Left ventricle myocardium inferior (tissue), 1 donor: ENCODE data around the gene GIMAP1. TPM values are rescaled to one million over a fixed set of nuclear protein-coding genes. Genes with fewer than 3 reads are reported as not detected.

ENCODE experiments used
- DNase-seq: peaks from one replicate; pipeline ENCODE4 v3.0.0-alpha.2; 2020
- H3K27ac ChIP-seq: fragments of 200-600 bp; replicated peaks from 2 replicates; pipeline ENCODE4 v1.8.0; 2021
- H3K27me3 ChIP-seq: fragments of 200-600 bp; 2 replicates; pipeline ENCODE4 v1.8.0; 2021; ENCODE audit warnings: low read depth
- H3K36me3 ChIP-seq: fragments of 200-600 bp; 2 replicates; pipeline ENCODE4 v1.8.0; 2021
- H3K4me1 ChIP-seq: fragments of 200-600 bp; 2 replicates; pipeline ENCODE4 v1.8.0; 2021
- H3K4me3 ChIP-seq: fragments of 200-600 bp; 2 replicates; pipeline ENCODE4 v1.8.0; 2021; ENCODE audit warnings: mild to moderate bottlenecking, moderate library complexity
- H3K9me3 ChIP-seq: fragments of 200-600 bp; replicated peaks from 2 replicates; pipeline ENCODE4 v1.8.0; 2021
- CTCF ChIP-seq: fragments of 200-600 bp; IDR thresholded peaks from 2 replicates; pipeline ENCODE4 v1.8.0; 2021; ENCODE audit warnings: antibody characterized with exemption, mild to moderate bottlenecking, borderline replicate concordance
- intact Hi-C: fragments of 100-400 bp; cut with micrococcal nuclease; formaldehyde crosslinking; loops from one replicate; pipeline ENCODE4 v1.11.0; 2022
- total RNA-seq: library from RNA; stranded (reverse); fragmentation: NEBNext Ultra II Directional; extraction: Animal tissue kit (Norgen Biotek cat#: 25700); gene quantifications from one replicate; pipeline ENCODE4 v1.2.1, GENCODE V29; 2021
- donor health status: DM: no; HTN: yes; CAD: no; lungs with severe emphysema.

GIMAP1 gene
- total RNA-seq, 1 donor from 2014 or later: 5.9 TPM

- TF ChIP-seq CTCF: no peak
- intact Hi-C loops: no loop called here
- Histone ChIP-seq H3K4me1 (peaks cover 21% of the 10 kb centered on the region), H3K27ac (no peak overlapping the region), H3K9me3 (peaks cover 8% of the 10 kb centered on the region), H3K4me3 (no peak overlapping the region), H3K36me3 (no peaks in the 10 kb centered on the region), H3K27me3 (no peaks in the 10 kb centered on the region)
- no peak for DNase-seq
These were observed 43.1 kb downstream of the GIMAP1 start for GRCh38 chr7:150759479-150759878.

GRCh38 chr7:150766334-150766709 lies 49.9 kb downstream of the GIMAP1 start:
- Histone ChIP-seq H3K9me3 (peaks cover 5% of the 10 kb centered on the region), H3K4me3 (no peak overlapping the region), H3K27ac (no peak overlapping the region), H3K4me1 (no peaks in the 10 kb centered on the region), H3K27me3 (no peaks in the 10 kb centered on the region), H3K36me3 (no peaks in the 10 kb centered on the region)
- no peak for DNase-seq
- intact Hi-C loops: no loop called here
- TF ChIP-seq CTCF: no peak

GRCh38 chr7:150769768-150770167 lies 53.4 kb downstream of the GIMAP1 start:
- H3K36me3 ChIP-seq: no peaks in the 10 kb centered on the region
- peaks cover 11% of the 10 kb centered on the region for H3K9me3 ChIP-seq
- H3K27me3 ChIP-seq: no peaks in the 10 kb centered on the region
- no peak for TF ChIP-seq CTCF
- H3K27ac ChIP-seq: no peak overlapping the region
- intact Hi-C loops: no loop called here
- DNase-seq: no peak
- H3K4me1 ChIP-seq: no peaks in the 10 kb centered on the region
- no peak overlapping the region for H3K4me3 ChIP-seq

Other genes with a start within 250 kb of the GIMAP1 start
- gene GIMAP7, start 201.7 kb upstream of the GIMAP1 start, total RNA-seq: 16.8 TPM
- 31.2 TPM for gene GIMAP4, start 149.2 kb upstream of the GIMAP1 start, total RNA-seq
- 24.3 TPM for gene GIMAP6, start 84.2 kb upstream of the GIMAP1 start, total RNA-seq
- gene GIMAP2, start 30.9 kb upstream of the GIMAP1 start, total RNA-seq: 5.0 TPM
- 10.7 TPM for gene GIMAP5, start 20.8 kb downstream of the GIMAP1 start, total RNA-seq
- gene TMEM176B, start 83.8 kb downstream of the GIMAP1 start, total RNA-seq: 34.0 TPM
- gene TMEM176A, start 84.2 kb downstream of the GIMAP1 start, total RNA-seq: 18.5 TPM
- gene AOC1, start 135.9 kb downstream of the GIMAP1 start, total RNA-seq: 0.36 TPM